Thoracic aorta (tissue), 2 donors: ENCODE data around the gene SSPN. TPM values are rescaled to one million over a fixed set of nuclear protein-coding genes. Genes with fewer than 3 reads are reported as not detected.

Experiments
- ATAC-seq: fragments of 150-250 bp; one replicate; pipeline ENCODE4 v1.8.0; 2017; ENCODE audit warnings: low read depth; ENCODE audit not compliant: insufficient number of reproducible peaks, low FRiP score
- DNase-seq: peaks from one replicate; pipeline ENCODE4 v3.0.0-alpha.2; 2020; ENCODE audit warnings: low spot score
- H3K27ac ChIP-seq, 2 donors: fragments of 200-600 bp; sonication (generic); 1 replicate in 1 of 2; 2 replicates in 1 of 2; pipeline ENCODE4 v1.5.1; 2016; ENCODE audit warnings: mild to moderate bottlenecking in 2 of 2, moderate library complexity in 2 of 2
- H3K27me3 ChIP-seq: fragments of 200-600 bp; sonication (generic); replicated peaks from 2 replicates; pipeline ENCODE4 v1.6.0; 2016; ENCODE audit warnings: mild to moderate bottlenecking; ENCODE audit not compliant: insufficient read depth
- H3K36me3 ChIP-seq: fragments of 200-600 bp; sonication (generic); one replicate; pipeline ENCODE4 v1.5.1; 2016
- H3K4me1 ChIP-seq, 2 donors: fragments of 200-600 bp; sonication (generic); 1 replicate in 1 of 2; 2 replicates in 1 of 2; pipeline versions ENCODE4 v1.5.1 to v1.6.0; 2016; ENCODE audit warnings: low read depth in 2 of 2, mild to moderate bottlenecking in 1 of 2; ENCODE audit not compliant: control insufficient read depth in 1 of 2
- H3K4me3 ChIP-seq: fragments of 200-600 bp; sonication (generic); 2 replicates; pipeline ENCODE4 v1.5.1; 2016; ENCODE audit warnings: mild to moderate bottlenecking
- H3K9me3 ChIP-seq: fragments of 200-600 bp; sonication (generic); 2 replicates; pipeline ENCODE4 v1.5.1; 2016
- total RNA-seq, 2 donors: library from RNA; depleted of rRNA; stranded (reverse); fragments of >200 nt; gene quantifications; one replicate each; pipeline versions ENCODE4 v1.1.0 to v1.2.3, GENCODE V29; 2016
- TF ChIP-seq, protein P1 (sequence below): fragments of 200-600 bp; sonication (generic); IDR thresholded peaks from one replicate; pipeline ENCODE4 v1.5.1; 2019; ENCODE audit warnings: antibody characterized with exemption

SSPN gene
- total RNA-seq, 2 donors from 2014 or later = 36.7 to 50.9 TPM

- no peak for ATAC-seq
Observed at GRCh38 chr12:26275313-26276131, 80.1 kb downstream of the SSPN start.

GRCh38 chr12:26276709-26277108 is 81.3 kb downstream of the SSPN start:
- DNase-seq (no peak), ATAC-seq (no peak)
- no peaks in the 10 kb centered on the region for H3K27me3 ChIP-seq
- no peaks in the 10 kb centered on the region for H3K36me3 ChIP-seq
- no peaks in the 10 kb centered on the region for H3K9me3 ChIP-seq
- TF ChIP-seq, protein P1, sequence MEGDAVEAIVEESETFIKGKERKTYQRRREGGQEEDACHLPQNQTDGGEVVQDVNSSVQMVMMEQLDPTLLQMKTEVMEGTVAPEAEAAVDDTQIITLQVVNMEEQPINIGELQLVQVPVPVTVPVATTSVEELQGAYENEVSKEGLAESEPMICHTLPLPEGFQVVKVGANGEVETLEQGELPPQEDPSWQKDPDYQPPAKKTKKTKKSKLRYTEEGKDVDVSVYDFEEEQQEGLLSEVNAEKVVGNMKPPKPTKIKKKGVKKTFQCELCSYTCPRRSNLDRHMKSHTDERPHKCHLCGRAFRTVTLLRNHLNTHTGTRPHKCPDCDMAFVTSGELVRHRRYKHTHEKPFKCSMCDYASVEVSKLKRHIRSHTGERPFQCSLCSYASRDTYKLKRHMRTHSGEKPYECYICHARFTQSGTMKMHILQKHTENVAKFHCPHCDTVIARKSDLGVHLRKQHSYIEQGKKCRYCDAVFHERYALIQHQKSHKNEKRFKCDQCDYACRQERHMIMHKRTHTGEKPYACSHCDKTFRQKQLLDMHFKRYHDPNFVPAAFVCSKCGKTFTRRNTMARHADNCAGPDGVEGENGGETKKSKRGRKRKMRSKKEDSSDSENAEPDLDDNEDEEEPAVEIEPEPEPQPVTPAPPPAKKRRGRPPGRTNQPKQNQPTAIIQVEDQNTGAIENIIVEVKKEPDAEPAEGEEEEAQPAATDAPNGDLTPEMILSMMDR = no peak
- H3K27ac ChIP-seq = no peak overlapping the region
- H3K4me1 ChIP-seq = peaks cover 21 to 48% of the 10 kb centered on the region in 2 donors
- H3K4me3 ChIP-seq = no peak overlapping the region

More at GRCh38 chr12:26275313-26276131, 80.1 kb downstream of the SSPN start:
- H3K9me3 ChIP-seq = no peaks in the 10 kb centered on the region
- no peaks in the 10 kb centered on the region for H3K27me3 ChIP-seq
- no peak overlapping the region for H3K4me3 ChIP-seq
- H3K4me1 ChIP-seq = peaks cover 21 to 48% of the 10 kb centered on the region in 2 donors
- TF ChIP-seq, protein P1 = no peak
- no peak for DNase-seq
- no peaks in the 10 kb centered on the region for H3K36me3 ChIP-seq
- H3K27ac ChIP-seq = peak overlapping the region; percentile 63 to 89

DNA sequence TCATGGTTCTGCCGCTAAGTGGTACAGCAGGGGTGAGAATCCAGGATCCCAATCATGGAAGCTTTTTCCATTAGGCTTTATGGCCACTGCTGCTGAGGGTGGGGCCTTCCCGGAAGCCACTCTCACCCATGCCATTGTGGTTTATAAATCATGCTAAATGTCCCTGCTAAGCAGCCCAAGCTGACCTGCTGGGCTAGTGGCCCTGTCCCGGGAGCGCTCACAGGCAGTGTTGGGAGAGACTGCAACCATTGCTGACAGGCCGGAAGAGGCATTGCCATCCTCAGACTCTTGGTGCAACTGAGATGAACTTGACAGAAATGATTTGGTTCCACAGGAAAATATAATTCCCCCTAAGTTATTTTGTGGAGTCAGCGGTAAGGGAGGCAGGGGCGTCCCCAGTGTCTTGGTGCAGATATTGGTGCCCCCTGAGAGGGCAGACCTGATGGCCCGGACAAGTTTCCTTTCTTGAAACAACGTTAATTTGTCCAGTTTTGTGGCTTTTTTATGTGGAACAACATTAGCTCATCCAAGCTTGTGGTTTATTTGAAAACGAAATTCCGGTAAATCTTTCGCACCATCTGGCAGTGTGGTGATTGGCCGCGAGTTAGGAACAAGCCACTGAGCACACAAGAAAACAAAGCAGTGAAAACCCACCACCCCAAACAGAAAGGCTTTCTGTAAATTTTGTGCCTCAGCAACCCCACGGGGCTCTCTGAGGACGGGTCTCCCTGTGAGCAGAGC is 82.3 kb downstream of the SSPN start:
- Histone ChIP-seq H3K4me3 (no peak overlapping the region), H3K4me1 (peaks cover 19 to 39% of the 10 kb centered on the region in 2 donors), H3K27me3 (no peaks in the 10 kb centered on the region), H3K27ac (no peak overlapping the region), H3K36me3 (no peaks in the 10 kb centered on the region), H3K9me3 (no peaks in the 10 kb centered on the region)
- ATAC-seq = no peak
- TF ChIP-seq, protein P1 = no peak
- no peak for DNase-seq

- peaks cover 18 to 33% of the 10 kb centered on the region in 2 donors for H3K4me1 ChIP-seq
Observed at GRCh38 chr12:26278266-26278665, 82.9 kb downstream of the SSPN start.

More at GRCh38 chr12:26278266-26278665, 82.9 kb downstream of the SSPN start:
- TF ChIP-seq, protein P1 = no peak
- H3K9me3 ChIP-seq = no peaks in the 10 kb centered on the region
- no peak overlapping the region for H3K4me3 ChIP-seq
- DNase-seq (no peak), ATAC-seq (no peak)
- H3K36me3 ChIP-seq = no peaks in the 10 kb centered on the region
- no peaks in the 10 kb centered on the region for H3K27me3 ChIP-seq
- H3K27ac ChIP-seq = no peak overlapping the region
